Stomach (tissue), 4 donors: Measurements from ENCODE around the gene SIM2.

ENCODE experiments used
- CTCF ChIP-seq, 7 experiments: fragments of 450-650 bp in 4 of 7; fragments of 200-600 bp in 3 of 7; sonication (generic) in 3 of 7; IDR thresholded peaks; one replicate each; pipeline ENCODE4 v1.5.1; 2016 to 2019; ENCODE audit warnings: antibody characterized with exemption in 7 of 7, control low read depth in 2 of 7, mild to moderate bottlenecking in 1 of 7
- POLR2AphosphoS5 ChIP-seq, 3 donors: sonication (generic); formaldehyde crosslinking; IDR thresholded peaks; one replicate each; pipeline ENCODE4 v1.6.1; 2016; ENCODE audit warnings: antibody characterized with exemption in 3 of 3

GRCh38 chr21:36721817-36722216 is 22.9 kb downstream of the SIM2 start:
- no peak for TF ChIP-seq CTCF (IDR thresholded peaks at IDR 0.05)
- TF ChIP-seq POLR2AphosphoS5 (IDR thresholded peaks at IDR 0.05): no peak
